ENCODE measurements around the gene IL18. TPM values are rescaled to one million over a fixed set of nuclear protein-coding genes. Genes with fewer than 3 reads are reported as not detected.

The IL18 gene
- polyA plus RNA-seq, 1 donor (not counting 4 experiments of a cell fraction or from before 2014, with no cell fraction given), result 205 TPM

DNA sequence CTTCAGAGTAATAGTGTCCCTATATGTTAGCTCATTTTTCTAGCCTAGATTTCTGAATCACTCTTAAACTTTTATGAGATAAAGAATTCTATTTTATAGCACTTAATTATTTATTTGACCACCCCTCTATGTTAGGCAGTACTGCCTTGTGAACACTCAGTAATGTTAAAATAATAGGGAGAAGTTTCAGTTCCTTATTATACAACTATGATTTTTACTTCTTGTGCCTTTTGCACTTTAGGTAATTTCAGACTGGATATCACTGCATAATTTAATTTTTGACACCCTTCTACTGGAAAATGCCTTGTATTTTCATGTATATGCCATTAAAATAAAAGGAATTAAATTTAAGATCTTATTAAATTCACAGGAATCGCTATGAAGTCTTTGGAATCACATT lies 14.5 kb upstream of the IL18 start:
- no peak for DNase-seq (ENCODE audit: low read depth, low spot score)
- H2AFZ ChIP-seq (ENCODE audit: control insufficient read depth, low read length), result no peak overlapping the region
- H3K9me1 ChIP-seq (ENCODE audit: control insufficient read depth, extremely low read depth, insufficient read depth, low read length), result no peaks in the 10 kb centered on the region
- no peak for TF ChIP-seq EZH2 (IDR thresholded peaks at IDR 0.05; ENCODE audit: low read length)
- TF ChIP-seq, protein P1, sequence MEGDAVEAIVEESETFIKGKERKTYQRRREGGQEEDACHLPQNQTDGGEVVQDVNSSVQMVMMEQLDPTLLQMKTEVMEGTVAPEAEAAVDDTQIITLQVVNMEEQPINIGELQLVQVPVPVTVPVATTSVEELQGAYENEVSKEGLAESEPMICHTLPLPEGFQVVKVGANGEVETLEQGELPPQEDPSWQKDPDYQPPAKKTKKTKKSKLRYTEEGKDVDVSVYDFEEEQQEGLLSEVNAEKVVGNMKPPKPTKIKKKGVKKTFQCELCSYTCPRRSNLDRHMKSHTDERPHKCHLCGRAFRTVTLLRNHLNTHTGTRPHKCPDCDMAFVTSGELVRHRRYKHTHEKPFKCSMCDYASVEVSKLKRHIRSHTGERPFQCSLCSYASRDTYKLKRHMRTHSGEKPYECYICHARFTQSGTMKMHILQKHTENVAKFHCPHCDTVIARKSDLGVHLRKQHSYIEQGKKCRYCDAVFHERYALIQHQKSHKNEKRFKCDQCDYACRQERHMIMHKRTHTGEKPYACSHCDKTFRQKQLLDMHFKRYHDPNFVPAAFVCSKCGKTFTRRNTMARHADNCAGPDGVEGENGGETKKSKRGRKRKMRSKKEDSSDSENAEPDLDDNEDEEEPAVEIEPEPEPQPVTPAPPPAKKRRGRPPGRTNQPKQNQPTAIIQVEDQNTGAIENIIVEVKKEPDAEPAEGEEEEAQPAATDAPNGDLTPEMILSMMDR (optimal IDR thresholded peaks at IDR 0.05 in 1 of 3, IDR thresholded peaks at IDR 0.05 in 1 of 3, conservative IDR thresholded peaks at IDR 0.05 in 1 of 3; ENCODE audit: extremely low read depth in 1 of 3, insufficient read depth in 2 of 3, low read length in 3 of 3), result no peak
- no peak overlapping the region for H3K4me3 ChIP-seq (ENCODE audit: control insufficient read depth in 2 of 3, extremely low read depth in 1 of 3, insufficient read depth in 2 of 3, low read depth in 1 of 3, low read length in 3 of 3)
- H3K9me3 ChIP-seq (ENCODE audit: control insufficient read depth, low read depth, low read length), result no peaks in the 10 kb centered on the region
- H3K4me1 ChIP-seq (ENCODE audit: control insufficient read depth, extremely low read depth, insufficient read depth, low read length), result peaks cover 8% of the 10 kb centered on the region
- no peak overlapping the region for H3K4me2 ChIP-seq (ENCODE audit: control insufficient read depth, extremely low read depth, insufficient read depth, low read depth, low read length)
- H3K27me3 ChIP-seq (ENCODE audit: control insufficient read depth, extremely low read depth, insufficient read depth, low read length), result no peaks in the 10 kb centered on the region
- FAIRE-seq, result no peak
- H3K36me3 ChIP-seq (ENCODE audit: control insufficient read depth in 2 of 2, extremely low read depth in 1 of 2, insufficient read depth in 2 of 2, low read length in 2 of 2), result no peaks in the 10 kb centered on the region
- no peak overlapping the region for H3K27ac ChIP-seq (ENCODE audit: control insufficient read depth, insufficient read depth, low read length)
- H3K9ac ChIP-seq (ENCODE audit: control insufficient read depth, extremely low read depth, insufficient read depth, low read length), result no peak overlapping the region
- dilution Hi-C loops (cut with MboI; ENCODE audit: extremely low pct_ligation_motif_present, low sequenced_read_pairs), result no loop called here
- no peaks in the 10 kb centered on the region for H4K20me1 ChIP-seq (ENCODE audit: control insufficient read depth, extremely low read depth, insufficient read depth, low read length)
- no peaks in the 10 kb centered on the region for H3K79me2 ChIP-seq (ENCODE audit: control insufficient read depth, insufficient read depth, low read length)

DNA sequence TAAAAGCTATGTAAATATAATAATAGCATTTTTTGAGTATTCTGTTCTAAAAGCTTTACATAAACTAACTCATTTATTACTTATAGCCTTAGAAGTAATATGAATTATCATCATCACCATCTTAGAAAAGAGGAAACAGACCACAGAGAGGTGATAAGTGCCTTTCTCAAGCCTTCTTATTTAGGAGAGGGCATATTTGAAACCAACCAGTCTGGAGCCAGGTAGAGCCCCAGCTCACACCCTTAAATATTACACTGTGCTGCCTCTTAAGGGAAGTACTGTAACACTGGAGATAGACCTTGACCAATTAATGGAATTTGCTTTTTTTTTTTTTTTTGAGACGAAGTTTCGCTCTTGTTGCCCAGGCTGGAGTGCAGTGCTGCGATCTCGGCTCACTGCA lies 13.7 kb upstream of the IL18 start:
- Histone ChIP-seq H3K4me2 (ENCODE audit: control insufficient read depth, extremely low read depth, insufficient read depth, low read depth, low read length) (no peak overlapping the region), H4K20me1 (ENCODE audit: control insufficient read depth, extremely low read depth, insufficient read depth, low read length) (no peaks in the 10 kb centered on the region), H3K9ac (ENCODE audit: control insufficient read depth, extremely low read depth, insufficient read depth, low read length) (no peak overlapping the region), H2AFZ (ENCODE audit: control insufficient read depth, low read length) (no peak overlapping the region), H3K27ac (ENCODE audit: control insufficient read depth, insufficient read depth, low read length) (no peak overlapping the region), H3K79me2 (ENCODE audit: control insufficient read depth, insufficient read depth, low read length) (no peaks in the 10 kb centered on the region), H3K27me3 (ENCODE audit: control insufficient read depth, extremely low read depth, insufficient read depth, low read length) (no peaks in the 10 kb centered on the region), H3K9me1 (ENCODE audit: control insufficient read depth, extremely low read depth, insufficient read depth, low read length) (no peaks in the 10 kb centered on the region), H3K4me1 (ENCODE audit: control insufficient read depth, extremely low read depth, insufficient read depth, low read length) (peaks cover 8% of the 10 kb centered on the region), H3K36me3 (ENCODE audit: control insufficient read depth in 2 of 2, extremely low read depth in 1 of 2, insufficient read depth in 2 of 2, low read length in 2 of 2) (no peaks in the 10 kb centered on the region), H3K9me3 (ENCODE audit: control insufficient read depth, low read depth, low read length) (no peaks in the 10 kb centered on the region), H3K4me3 (ENCODE audit: control insufficient read depth in 2 of 3, extremely low read depth in 1 of 3, insufficient read depth in 2 of 3, low read depth in 1 of 3, low read length in 3 of 3) (no peak overlapping the region)
- no peak for DNase-seq (ENCODE audit: low read depth, low spot score)
- dilution Hi-C loops (cut with MboI; ENCODE audit: extremely low pct_ligation_motif_present, low sequenced_read_pairs), result no loop called here
- TF ChIP-seq, protein P1 (optimal IDR thresholded peaks at IDR 0.05 in 1 of 3, IDR thresholded peaks at IDR 0.05 in 1 of 3, conservative IDR thresholded peaks at IDR 0.05 in 1 of 3; ENCODE audit: extremely low read depth in 1 of 3, insufficient read depth in 2 of 3, low read length in 3 of 3), result no peak
- TF ChIP-seq EZH2 (IDR thresholded peaks at IDR 0.05; ENCODE audit: low read length), result no peak
- no peak for FAIRE-seq
